ENCODE measurements around the gene GNG7.
"Not testable (repeated sequence)": the region's sequence is repeated elsewhere in the genome, so short reads cannot be mapped to it uniquely, and the experiment has no call there.

GNG7 gene

DNA sequence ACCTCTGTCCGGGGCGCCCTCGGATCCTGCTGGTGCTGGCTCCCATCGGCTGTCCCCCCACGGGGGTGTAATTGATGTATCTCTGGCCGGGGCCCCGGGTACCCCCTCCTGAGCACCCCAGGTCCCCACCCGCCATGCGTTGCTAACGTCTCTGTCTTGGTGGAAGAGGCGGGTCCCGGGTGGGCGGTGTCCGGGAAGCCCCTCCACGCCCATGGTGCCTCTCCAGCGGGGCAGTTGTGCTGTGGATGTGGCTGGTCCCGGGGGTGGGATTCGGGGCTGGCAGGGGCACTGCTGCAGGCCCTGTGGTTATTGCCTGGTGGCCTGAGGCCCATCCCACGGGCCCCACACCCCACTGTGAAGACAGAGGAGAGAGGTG lies 13.8 kb upstream of the GNG7 start:
- Histone ChIP-seq H3K9me3 (ENCODE audit: control insufficient read depth, insufficient read depth, low read length) (peaks cover 10% of the 10 kb centered on the region; the same call in 1 of the 2 replicates), H4K20me1 (ENCODE audit: control insufficient read depth, insufficient read depth, low read depth, low read length) (no peaks in the 10 kb centered on the region), H3K4me1 (ENCODE audit: control insufficient read depth, low read length) (peaks cover 36% of the 10 kb centered on the region), H3K27ac (ENCODE audit: low read depth, low read length) (no peak overlapping the region), H3K79me2 (ENCODE audit: control insufficient read depth, low read length) (no peaks in the 10 kb centered on the region), H3K27me3 (ENCODE audit: control insufficient read depth, low read length) (peaks cover 9% of the 10 kb centered on the region), H3F3A (ENCODE audit: control insufficient read depth, insufficient read depth) (peaks cover 8% of the 10 kb centered on the region; the same call in 1 of the 2 replicates), H3K36me3 (ENCODE audit: control insufficient read depth, low read length) (peaks cover 8% of the 10 kb centered on the region), H3K4me2 (ENCODE audit: low read length) (no peak overlapping the region), H3K9me2 (replicated peaks; ENCODE audit: control insufficient read depth, low read length) (no peaks in the 10 kb centered on the region), H3K4me3 (ENCODE audit: low read length) (no peak overlapping the region)
- TF ChIP-seq, protein P1, sequence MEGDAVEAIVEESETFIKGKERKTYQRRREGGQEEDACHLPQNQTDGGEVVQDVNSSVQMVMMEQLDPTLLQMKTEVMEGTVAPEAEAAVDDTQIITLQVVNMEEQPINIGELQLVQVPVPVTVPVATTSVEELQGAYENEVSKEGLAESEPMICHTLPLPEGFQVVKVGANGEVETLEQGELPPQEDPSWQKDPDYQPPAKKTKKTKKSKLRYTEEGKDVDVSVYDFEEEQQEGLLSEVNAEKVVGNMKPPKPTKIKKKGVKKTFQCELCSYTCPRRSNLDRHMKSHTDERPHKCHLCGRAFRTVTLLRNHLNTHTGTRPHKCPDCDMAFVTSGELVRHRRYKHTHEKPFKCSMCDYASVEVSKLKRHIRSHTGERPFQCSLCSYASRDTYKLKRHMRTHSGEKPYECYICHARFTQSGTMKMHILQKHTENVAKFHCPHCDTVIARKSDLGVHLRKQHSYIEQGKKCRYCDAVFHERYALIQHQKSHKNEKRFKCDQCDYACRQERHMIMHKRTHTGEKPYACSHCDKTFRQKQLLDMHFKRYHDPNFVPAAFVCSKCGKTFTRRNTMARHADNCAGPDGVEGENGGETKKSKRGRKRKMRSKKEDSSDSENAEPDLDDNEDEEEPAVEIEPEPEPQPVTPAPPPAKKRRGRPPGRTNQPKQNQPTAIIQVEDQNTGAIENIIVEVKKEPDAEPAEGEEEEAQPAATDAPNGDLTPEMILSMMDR (IDR thresholded peaks at IDR 0.05; ENCODE audit: low read depth, low read length, poor library complexity, severe bottlenecking) = no peak
- TF ChIP-seq EZH2phosphoT487 (IDR thresholded peaks at IDR 0.05; ENCODE audit: borderline replicate concordance, low read length) = no peak

- Histone ChIP-seq H3K4me1 (ENCODE audit: control insufficient read depth, low read length) (peaks cover 41% of the 10 kb centered on the region), H3K9me3 (ENCODE audit: control insufficient read depth, insufficient read depth, low read length) (peaks cover 10% of the 10 kb centered on the region; the same call in 1 of the 2 replicates), H3K9me2 (replicated peaks; ENCODE audit: control insufficient read depth, low read length) (no peaks in the 10 kb centered on the region), H4K20me1 (ENCODE audit: control insufficient read depth, insufficient read depth, low read depth, low read length) (no peaks in the 10 kb centered on the region), H3K27me3 (ENCODE audit: control insufficient read depth, low read length) (peaks cover 9% of the 10 kb centered on the region), H3K4me3 (ENCODE audit: low read length) (no peak overlapping the region), H3K79me2 (ENCODE audit: control insufficient read depth, low read length) (no peaks in the 10 kb centered on the region), H3K36me3 (ENCODE audit: control insufficient read depth, low read length) (peaks cover 8% of the 10 kb centered on the region), H3K4me2 (ENCODE audit: low read length) (no peak overlapping the region), H3K27ac (ENCODE audit: low read depth, low read length) (no peak overlapping the region), H3F3A (ENCODE audit: control insufficient read depth, insufficient read depth) (peaks cover 11% of the 10 kb centered on the region; the same call in 1 of the 2 replicates)
- TF ChIP-seq, protein P1 (IDR thresholded peaks at IDR 0.05; ENCODE audit: low read depth, low read length, poor library complexity, severe bottlenecking) = no peak
- no peak for TF ChIP-seq EZH2phosphoT487 (IDR thresholded peaks at IDR 0.05; ENCODE audit: borderline replicate concordance, low read length)
These were observed 13.2 kb upstream of the GNG7 start for GRCh38 chr19:2715470-2716274.

DNA sequence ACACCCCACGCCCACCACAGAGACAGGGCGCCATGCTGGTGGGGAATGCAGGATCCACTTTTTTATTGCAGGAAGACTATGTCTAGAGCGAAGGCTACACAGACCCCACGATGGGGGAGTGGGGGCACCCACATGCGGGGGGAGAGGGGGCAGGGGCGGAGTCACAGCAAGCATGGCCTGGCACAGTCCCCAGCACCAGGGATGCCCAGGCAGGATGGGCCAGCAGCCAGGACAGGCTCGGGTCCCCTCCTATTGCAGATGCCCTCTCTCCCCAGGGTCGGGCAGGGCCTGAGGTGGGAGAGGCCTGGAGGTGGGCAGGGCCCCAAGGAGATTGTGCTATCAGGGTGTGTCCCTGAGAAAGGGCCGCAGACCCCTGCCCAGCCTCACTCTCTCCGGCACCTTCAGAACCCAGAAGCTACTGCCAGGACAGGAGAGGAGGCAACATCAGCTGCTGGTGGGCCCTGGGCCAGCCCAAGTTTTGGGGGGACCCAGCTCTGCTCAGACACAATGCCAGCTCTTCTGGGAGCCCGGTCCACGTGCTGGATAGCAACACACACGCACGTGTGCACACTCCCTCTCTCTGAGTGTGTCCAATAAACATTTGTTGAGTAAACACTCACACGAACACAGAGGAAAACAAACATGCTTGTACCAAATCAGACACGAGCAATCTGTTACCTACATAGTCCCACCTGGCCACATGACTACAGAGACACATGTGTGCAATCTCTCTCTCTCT lies 12.2 kb upstream of the GNG7 start:
- H3K4me2 ChIP-seq (ENCODE audit: low read length) = no peak overlapping the region

GRCh38 chr19:2714102-2714501 lies 11.6 kb upstream of the GNG7 start:
- H3K27ac ChIP-seq (ENCODE audit: low read depth, low read length); H3K4me2 ChIP-seq (ENCODE audit: low read length); H3K27me3 ChIP-seq (ENCODE audit: control insufficient read depth, low read length); H3K9me2 ChIP-seq (replicated peaks; ENCODE audit: control insufficient read depth, low read length); H4K20me1 ChIP-seq (ENCODE audit: control insufficient read depth, insufficient read depth, low read depth, low read length); H3K79me2 ChIP-seq (ENCODE audit: control insufficient read depth, low read length); H3K36me3 ChIP-seq (ENCODE audit: control insufficient read depth, low read length); H3K4me3 ChIP-seq (ENCODE audit: low read length): not testable (repeated sequence)
- peaks cover 17% of the 10 kb centered on the region for H3F3A ChIP-seq (ENCODE audit: control insufficient read depth, insufficient read depth)
- H3K4me1 ChIP-seq (ENCODE audit: control insufficient read depth, low read length) = peaks cover 41% of the 10 kb centered on the region
- H3K9me3 ChIP-seq (ENCODE audit: control insufficient read depth, insufficient read depth, low read length) = peaks cover 10% of the 10 kb centered on the region; the same call in 1 of the 2 replicates

More for the DNA sequence above, 12.2 kb upstream of the GNG7 start:
- Histone ChIP-seq H3K4me3 (ENCODE audit: low read length) (no peak overlapping the region), H3K27me3 (ENCODE audit: control insufficient read depth, low read length) (no peaks in the 10 kb centered on the region), H3K4me1 (ENCODE audit: control insufficient read depth, low read length) (peaks cover 41% of the 10 kb centered on the region), H3K9me3 (ENCODE audit: control insufficient read depth, insufficient read depth, low read length) (peaks cover 10% of the 10 kb centered on the region; the same call in 1 of the 2 replicates), H3K27ac (ENCODE audit: low read depth, low read length) (no peak overlapping the region), H3F3A (ENCODE audit: control insufficient read depth, insufficient read depth) (peaks cover 16% of the 10 kb centered on the region), H4K20me1 (ENCODE audit: control insufficient read depth, insufficient read depth, low read depth, low read length) (no peaks in the 10 kb centered on the region), H3K36me3 (ENCODE audit: control insufficient read depth, low read length) (peaks cover 8% of the 10 kb centered on the region), H3K9me2 (replicated peaks; ENCODE audit: control insufficient read depth, low read length) (no peaks in the 10 kb centered on the region), H3K79me2 (ENCODE audit: control insufficient read depth, low read length) (no peaks in the 10 kb centered on the region)
- TF ChIP-seq, protein P1 (IDR thresholded peaks at IDR 0.05; ENCODE audit: low read depth, low read length, poor library complexity, severe bottlenecking) = no peak
- no peak for TF ChIP-seq EZH2phosphoT487 (IDR thresholded peaks at IDR 0.05; ENCODE audit: borderline replicate concordance, low read length)

GRCh38 chr19:2713170-2713569 lies 10.7 kb upstream of the GNG7 start:
- H3K4me3 ChIP-seq (ENCODE audit: low read length); H3K4me2 ChIP-seq (ENCODE audit: low read length); H3K79me2 ChIP-seq (ENCODE audit: control insufficient read depth, low read length); H4K20me1 ChIP-seq (ENCODE audit: control insufficient read depth, insufficient read depth, low read depth, low read length); H3K9me2 ChIP-seq (replicated peaks; ENCODE audit: control insufficient read depth, low read length); H3K27ac ChIP-seq (ENCODE audit: low read depth, low read length); H3K27me3 ChIP-seq (ENCODE audit: control insufficient read depth, low read length); H3K36me3 ChIP-seq (ENCODE audit: control insufficient read depth, low read length): not testable (repeated sequence)
- H3F3A ChIP-seq (ENCODE audit: control insufficient read depth, insufficient read depth) = peaks cover 21% of the 10 kb centered on the region
- peaks cover 10% of the 10 kb centered on the region; the same call in 1 of the 2 replicates for H3K9me3 ChIP-seq (ENCODE audit: control insufficient read depth, insufficient read depth, low read length)
- H3K4me1 ChIP-seq (ENCODE audit: control insufficient read depth, low read length) = peaks cover 38% of the 10 kb centered on the region

Measured in DOHH2 (cell line).